ENCODE data around the gene DLX4.
A peak's percentile ranks its signal among the peaks of the same experiment; 100 is the strongest.

Gene DLX4

GRCh38 chr17:49949634-49950033 is 19.4 kb upstream of the DLX4 start:
- DNase-seq = no peak

- DNase-seq = no peak
Observed at GRCh38 chr17:49951362-49952082, 17.5 kb upstream of the DLX4 start.

GRCh38 chr17:49952209-49952911 is 16.6 kb upstream of the DLX4 start:
- peak; percentile 20 to 42 for DNase-seq

- no peak for DNase-seq
Observed at GRCh38 chr17:49952912-49953497, 16.0 kb upstream of the DLX4 start.

- no peak for DNase-seq
Observed at GRCh38 chr17:49955157-49955556, 13.8 kb upstream of the DLX4 start.

- no peak for DNase-seq
Observed at GRCh38 chr17:49956780-49957179, 12.2 kb upstream of the DLX4 start.

GRCh38 chr17:49957350-49957749 is 11.6 kb upstream of the DLX4 start:
- DNase-seq = no peak

GRCh38 chr17:49958723-49959122 is 10.3 kb upstream of the DLX4 start:
- DNase-seq = no peak

- DNase-seq = no peak
Observed at GRCh38 chr17:49959183-49959935, 9.6 kb upstream of the DLX4 start.

- no peak for DNase-seq
Observed at GRCh38 chr17:49962599-49963308, 6.2 kb upstream of the DLX4 start.

GRCh38 chr17:49963309-49963625 is 5.7 kb upstream of the DLX4 start:
- DNase-seq = no peak

- no peak for DNase-seq
Observed at GRCh38 chr17:49963626-49964302, 5.2 kb upstream of the DLX4 start.

GRCh38 chr17:49964303-49964768 is 4.7 kb upstream of the DLX4 start:
- DNase-seq = no peak

- no peak for DNase-seq
Observed at GRCh38 chr17:49964769-49965523, 4.0 kb upstream of the DLX4 start.

GRCh38 chr17:49965524-49965909 is 3.5 kb upstream of the DLX4 start:
- DNase-seq = no peak

- no peak for DNase-seq
Observed at GRCh38 chr17:49966767-49967166, 2.2 kb upstream of the DLX4 start.

GRCh38 chr17:49967205-49967604 is 1.8 kb upstream of the DLX4 start:
- no peak for DNase-seq

GRCh38 chr17:49967621-49968404 is 1.2 kb upstream of the DLX4 start:
- no peak for DNase-seq

GRCh38 chr17:49968405-49969133 is 421 bp upstream of the DLX4 start:
- DNase-seq = no peak

GRCh38 chr17:49969795-49970389 is 902 bp downstream of the DLX4 start:
- DNase-seq = no peak

Measured in NCI-H1930 (cell line).